Neural crest cell (in vitro differentiated cells): ENCODE results near the gene CLRN1. TPM values are rescaled to one million over a fixed set of nuclear protein-coding genes. Genes with fewer than 3 reads are reported as not detected.

ENCODE experiments used
- DNase-seq: peaks from one replicate; pipeline ENCODE4 v3.0.0; 2021; ENCODE audit warnings: low read depth, mixed read lengths, low spot score
- H3K27ac Mint-ChIP-seq: one replicate; pipeline ENCODE4 v1.8.0; 2021; ENCODE audit warnings: mild to moderate bottlenecking, mixed read lengths; ENCODE audit not compliant: unreplicated experiment
- H3K27me3 Mint-ChIP-seq: 2 replicates; pipeline ENCODE4 v1.8.0; 2021; ENCODE audit warnings: low read depth, mild to moderate bottlenecking, mixed read lengths
- H3K36me3 Mint-ChIP-seq: 2 replicates; pipeline ENCODE4 v1.8.0; 2021; ENCODE audit warnings: low read depth, mild to moderate bottlenecking, mixed read lengths
- H3K4me1 Mint-ChIP-seq: 2 replicates; pipeline ENCODE4 v1.8.0; 2021; ENCODE audit warnings: mixed read lengths
- H3K4me3 Mint-ChIP-seq: one replicate; pipeline ENCODE4 v1.8.0; 2021; ENCODE audit warnings: mild to moderate bottlenecking, mixed read lengths
- H3K9me3 Mint-ChIP-seq: 2 replicates; pipeline ENCODE4 v1.8.0; 2021; ENCODE audit warnings: mixed read lengths
- CTCF ChIP-seq: fragments of 200-600 bp; sonication (generic); conservative IDR thresholded peaks from 2 replicates; pipeline ENCODE4 v1.5.0; 2021; ENCODE audit warnings: antibody characterized with exemption, mild to moderate bottlenecking
- total RNA-seq: library from RNA; stranded (reverse); gene quantifications from 2 replicates; pipeline ENCODE4 v1.2.1, GENCODE V29; 2021

Gene CLRN1
- total RNA-seq, 1 donor from 2014 or later, result not detected

- DNase-seq, result no peak
- Mint-ChIP-seq H3K9me3 (no peaks in the 10 kb centered on the region), H3K27ac (no peak overlapping the region), H3K27me3 (no peaks in the 10 kb centered on the region), H3K36me3 (no peaks in the 10 kb centered on the region), H3K4me3 (no peak overlapping the region), H3K4me1 (peaks cover 8% of the 10 kb centered on the region)
- TF ChIP-seq CTCF, result no peak
Measured at GRCh38 chr3:150942221-150942620, 30.3 kb downstream of the CLRN1 start.

- DNase-seq, result no peak
- TF ChIP-seq CTCF, result no peak
- Mint-ChIP-seq H3K27me3 (peaks cover 6% of the 10 kb centered on the region), H3K27ac (no peak overlapping the region), H3K4me3 (no peak overlapping the region), H3K9me3 (no peaks in the 10 kb centered on the region), H3K4me1 (peaks cover 8% of the 10 kb centered on the region), H3K36me3 (no peaks in the 10 kb centered on the region)
Measured at GRCh38 chr3:150936693-150937092, 35.8 kb downstream of the CLRN1 start.

- no peak overlapping the region for H3K27ac Mint-ChIP-seq
- no peak for DNase-seq
- no peaks in the 10 kb centered on the region for H3K36me3 Mint-ChIP-seq
Measured at GRCh38 chr3:150933473-150933995, 39.0 kb downstream of the CLRN1 start.

GRCh38 chr3:150931745-150932144 is 40.8 kb downstream of the CLRN1 start:
- TF ChIP-seq CTCF, result no peak
- Mint-ChIP-seq H3K9me3 (no peaks in the 10 kb centered on the region), H3K4me3 (no peak overlapping the region), H3K36me3 (no peaks in the 10 kb centered on the region), H3K4me1 (no peaks in the 10 kb centered on the region), H3K27ac (no peak overlapping the region), H3K27me3 (peaks cover 12% of the 10 kb centered on the region)
- DNase-seq, result no peak

More at GRCh38 chr3:150933473-150933995, 39.0 kb downstream of the CLRN1 start:
- peaks cover 12% of the 10 kb centered on the region for H3K27me3 Mint-ChIP-seq
- H3K9me3 Mint-ChIP-seq, result no peaks in the 10 kb centered on the region
- no peak for TF ChIP-seq CTCF
- no peaks in the 10 kb centered on the region for H3K4me1 Mint-ChIP-seq
- no peak overlapping the region for H3K4me3 Mint-ChIP-seq

GRCh38 chr3:150930839-150931238 is 41.7 kb downstream of the CLRN1 start:
- Mint-ChIP-seq H3K27ac (no peak overlapping the region), H3K4me3 (no peak overlapping the region), H3K4me1 (no peaks in the 10 kb centered on the region), H3K27me3 (peaks cover 13% of the 10 kb centered on the region), H3K9me3 (no peaks in the 10 kb centered on the region), H3K36me3 (no peaks in the 10 kb centered on the region)
- no peak for DNase-seq
- TF ChIP-seq CTCF, result no peak
